WTC11 (cell line): ENCODE measurements around the gene RMDN3. TPM values are rescaled to one million over a fixed set of nuclear protein-coding genes. Genes with fewer than 3 reads are reported as not detected.
A peak's percentile ranks its signal among the peaks of the same experiment; 100 is the strongest.

Experiments
- ARID4B ChIP-seq: sonication (generic); formaldehyde crosslinking; IDR thresholded peaks from 2 replicates; pipeline ENCODE4 v1.8.0; 2023; ENCODE audit warnings: missing genetic modification reagents, mild to moderate bottlenecking, borderline replicate concordance
- ATF3 ChIP-seq: sonication (generic); formaldehyde crosslinking; conservative IDR thresholded peaks from 2 replicates; pipeline ENCODE4 v1.8.1; 2022; ENCODE audit warnings: mild to moderate bottlenecking, missing genetic modification reagents
- CTCF ChIP-seq: fragments of 200-600 bp; IDR thresholded peaks from 2 replicates; pipeline ENCODE4 v1.8.0; 2022; ENCODE audit warnings: antibody characterized with exemption
- E2F4 ChIP-seq: sonication (generic); formaldehyde crosslinking; IDR thresholded peaks from 2 replicates; pipeline ENCODE4 v1.8.1; 2022; ENCODE audit warnings: low read depth, mild to moderate bottlenecking, moderate library complexity, missing genetic modification reagents, borderline replicate concordance
- E2F5 ChIP-seq: sonication (generic); formaldehyde crosslinking; IDR thresholded peaks from 2 replicates; pipeline ENCODE4 v1.8.1; 2022; ENCODE audit warnings: mild to moderate bottlenecking, moderate library complexity, missing genetic modification reagents
- EMX1 ChIP-seq: fragments of 250-450 bp; sonication (Bioruptor Pico); IDR thresholded peaks from 2 replicates; pipeline ENCODE4 v1.8.0; 2021; ENCODE audit warnings: mild to moderate bottlenecking
- GRHL2 ChIP-seq: fragments of 250-450 bp; sonication (Bioruptor Pico); IDR thresholded peaks from 2 replicates; pipeline ENCODE4 v1.8.0; 2022; ENCODE audit warnings: mild to moderate bottlenecking, moderate library complexity; ENCODE audit not compliant: insufficient replicate concordance, severe bottlenecking
- HMGA2 ChIP-seq: fragments of 250-450 bp; sonication (Bioruptor Pico); IDR thresholded peaks from 2 replicates; pipeline ENCODE4 v1.4.0; 2021; ENCODE audit warnings: mild to moderate bottlenecking, moderate library complexity
- JUN ChIP-seq: sonication (generic); formaldehyde crosslinking; IDR thresholded peaks from 2 replicates; pipeline ENCODE4 v1.8.0; 2023; ENCODE audit warnings: mild to moderate bottlenecking, missing genetic modification reagents
- MXD4 ChIP-seq: fragments of 250-450 bp; sonication (Bioruptor Pico); IDR thresholded peaks from 2 replicates; pipeline ENCODE4 v1.8.0; 2021; ENCODE audit warnings: mild to moderate bottlenecking, moderate library complexity, borderline replicate concordance
- NFATC4 ChIP-seq: fragments of 250-450 bp; sonication (Bioruptor Pico); IDR thresholded peaks from 2 replicates; pipeline ENCODE4 v1.9.0; 2021; ENCODE audit warnings: mild to moderate bottlenecking
- NR3C1 ChIP-seq: sonication (generic); formaldehyde crosslinking; conservative IDR thresholded peaks from 2 replicates; pipeline ENCODE4 v1.8.1; 2023; ENCODE audit warnings: low read depth, mild to moderate bottlenecking, missing genetic modification reagents
- OVOL2 ChIP-seq: fragments of 250-450 bp; sonication (Bioruptor Pico); IDR thresholded peaks from 2 replicates; pipeline ENCODE4 v1.9.0; 2021; ENCODE audit warnings: mild to moderate bottlenecking, borderline replicate concordance
- PREB ChIP-seq: sonication (generic); formaldehyde crosslinking; IDR thresholded peaks from 2 replicates; pipeline ENCODE4 v1.8.1; 2022; ENCODE audit warnings: mild to moderate bottlenecking, missing genetic modification reagents, moderate library complexity, borderline replicate concordance
- RELA ChIP-seq: sonication (generic); formaldehyde crosslinking; IDR thresholded peaks from 2 replicates; pipeline ENCODE4 v1.8.1; 2022; ENCODE audit warnings: missing genetic modification reagents, mild to moderate bottlenecking, borderline replicate concordance
- SMAD4 ChIP-seq: sonication (generic); formaldehyde crosslinking; IDR thresholded peaks from 2 replicates; pipeline ENCODE4 v1.8.0; 2022; ENCODE audit warnings: mild to moderate bottlenecking, missing genetic modification reagents
- SOX15 ChIP-seq: fragments of 250-450 bp; sonication (Bioruptor Pico); IDR thresholded peaks from 2 replicates; pipeline ENCODE4 v1.9.0; 2021; ENCODE audit warnings: mild to moderate bottlenecking
- TCF7 ChIP-seq: sonication (generic); formaldehyde crosslinking; IDR thresholded peaks from 2 replicates; pipeline ENCODE4 v1.8.0; 2022; ENCODE audit warnings: mild to moderate bottlenecking, low read depth, missing genetic modification reagents, moderate library complexity
- TP53 ChIP-seq: sonication (generic); formaldehyde crosslinking; IDR thresholded peaks from 2 replicates; pipeline ENCODE4 v1.8.1; 2023; ENCODE audit warnings: mild to moderate bottlenecking, missing genetic modification reagents
- ZBTB43 ChIP-seq: sonication (generic); formaldehyde crosslinking; IDR thresholded peaks from 2 replicates; pipeline ENCODE4 v1.8.1; 2023; ENCODE audit warnings: mild to moderate bottlenecking, missing genetic modification reagents
- ZNF121 ChIP-seq: sonication (generic); formaldehyde crosslinking; IDR thresholded peaks from 2 replicates; pipeline ENCODE4 v1.8.0; 2023; ENCODE audit warnings: missing genetic modification reagents
- ZNF138 ChIP-seq: sonication (generic); formaldehyde crosslinking; conservative IDR thresholded peaks from 2 replicates; pipeline ENCODE4 v1.8.1; 2022; ENCODE audit warnings: mild to moderate bottlenecking, moderate library complexity, missing genetic modification reagents
- ZNF219 ChIP-seq: sonication (generic); formaldehyde crosslinking; IDR thresholded peaks from 2 replicates; pipeline ENCODE4 v1.8.0; 2023; ENCODE audit warnings: missing genetic modification reagents, mild to moderate bottlenecking, borderline replicate concordance
- ZNF263 ChIP-seq: sonication (generic); formaldehyde crosslinking; IDR thresholded peaks from 2 replicates; pipeline ENCODE4 v1.8.1; 2022; ENCODE audit warnings: low read depth, mild to moderate bottlenecking, moderate library complexity, missing genetic modification reagents
- ZNF425 ChIP-seq: fragments of 250-450 bp; sonication (Bioruptor Pico); conservative IDR thresholded peaks from 2 replicates; pipeline ENCODE4 v1.9.0; 2021; ENCODE audit warnings: mild to moderate bottlenecking
- total RNA-seq: library from RNA; stranded (reverse); gene quantifications from 3 replicates; pipeline ENCODE4 v1.2.3, GENCODE V29; 2021

RMDN3 gene
- total RNA-seq, 1 experiment from 2014 or later: 22.8 TPM

- TF ChIP-seq ZBTB43 (CRISPR knock-in tag) (no peak), TCF7 (no peak), JUN (CRISPR knock-in tag) (peak; percentile 68; the same call in 1 of the 2 replicates), TP53 (CRISPR knock-in tag) (peak; percentile 74), ZNF219 (peak; percentile 73; the same call in 1 of the 2 replicates), EMX1 (no peak), NR3C1 (CRISPR knock-in tag) (no peak), RELA (CRISPR knock-in tag) (peak; percentile 49; the same call in 1 of the 2 replicates), ARID4B (CRISPR knock-in tag) (peak; percentile 82; the same call in 1 of the 2 replicates), E2F5 (no peak), CTCF (no peak), HMGA2 (no peak), ZNF121 (CRISPR knock-in tag) (no peak), NFATC4 (CRISPR knock-in tag) (no peak), E2F4 (no peak), ZNF425 (CRISPR knock-in tag) (no peak), OVOL2 (CRISPR knock-in tag) (no peak), ATF3 (CRISPR knock-in tag) (no peak), ZNF263 (CRISPR knock-in tag) (no peak), SOX15 (CRISPR knock-in tag) (no peak), PREB (CRISPR knock-in tag) (no peak), MXD4 (CRISPR knock-in tag) (no peak), SMAD4 (0 out of 2 replicates have a peak, but pooled peaks have one; percentile 31), ZNF138 (0 out of 2 replicates have a peak, but pooled peaks have one; percentile 35), GRHL2 (CRISPR knock-in tag) (no peak)
Observed at GRCh38 chr15:40763801-40764628, 9.0 kb upstream of the RMDN3 start, which contains the start of gene GCHFR (continued).
